AG04449 (cell line): ENCODE measurements around the gene LTBP2.

Source experiments
- CTCF ChIA-PET: fragments of 350-600 bp; formaldehyde crosslinking; extraction: SDS; loops from one replicate; lab custom pipeline; 2021; ENCODE audit warnings: antibody characterized with exemption; lab: Yijun Ruan, JAX
- POLR2A ChIA-PET: fragments of 400-600, 350-600 bp; formaldehyde crosslinking; extraction: SDS; loops from one replicate; lab custom pipeline; 2020; ENCODE audit warnings: antibody characterized with exemption, inconsistent platforms; lab: Yijun Ruan, JAX
- DNase-seq: peaks from one replicate; pipeline ENCODE4 v3.0.0-alpha.2; 2010; ENCODE audit warnings: low read depth, low spot score
- H3K4me3 ChIP-seq: 2 replicates; pipeline ENCODE4 v1.5.1; 2011; ENCODE audit warnings: low read depth, mild to moderate bottlenecking, control low read depth, low read length
- CTCF ChIP-seq: IDR thresholded peaks from one replicate; pipeline ENCODE4 v1.5.1; 2011; ENCODE audit warnings: mild to moderate bottlenecking, moderate library complexity, low read length, control low read depth, inconsistent platforms; ENCODE audit not compliant: insufficient read depth; ENCODE audit errors: missing control alignments

Gene LTBP2

GRCh38 chr14:74571441-74571841, 40.6 kb downstream of the LTBP2 start:
- no peak for TF ChIP-seq CTCF
- no peak for DNase-seq
- ChIA-PET POLR2A (interaction anchor here (0.6 to 2.7 kb wide), 12 partner anchors 8 to 87 kb away, joined by 3 to 18 read pairs (median 4); no protein-coding TSS in a partner anchor), CTCF (interaction anchor here (0.8 to 2.3 kb wide), 5 partner anchors 22 to 71 kb away, joined by 3 to 6 read pairs (median 4); no protein-coding TSS in a partner anchor)
- H3K4me3 ChIP-seq: peak overlapping the region; percentile 48

GRCh38 chr14:74570696-74571095, 41.3 kb downstream of the LTBP2 start:
- DNase-seq: no peak
- no peak for TF ChIP-seq CTCF
- POLR2A ChIA-PET: interaction anchor here (1.0 to 2.7 kb wide), 3 partner anchors 12 to 46 kb away, joined by 4 to 18 read pairs (median 6); no protein-coding TSS in a partner anchor
- H3K4me3 ChIP-seq: no peak overlapping the region
- CTCF ChIA-PET: interaction anchor here (1.3 to 1.7 kb wide), 4 partner anchors 21 to 203 kb away, joined by 3 to 6 read pairs (median 4); no protein-coding TSS in a partner anchor

- no peak overlapping the region for H3K4me3 ChIP-seq
- POLR2A ChIA-PET: interaction anchor here (1.1 kb wide), 1 partner anchor 77 kb away, joined by 3 read pairs; the partner anchor contains the start of genes ISCA2 and NPC2
- CTCF ChIA-PET: interaction anchor here (0.6 to 2.1 kb wide), 7 partner anchors 20 to 268 kb away, joined by 3 to 9 read pairs (median 4); no protein-coding TSS in a partner anchor
- TF ChIP-seq CTCF: no peak
- DNase-seq: no peak
Measured at GRCh38 chr14:74569806-74570591, 42.0 kb downstream of the LTBP2 start.

GRCh38 chr14:74569387-74569786, 42.6 kb downstream of the LTBP2 start:
- CTCF ChIA-PET: interaction anchor here (0.6 to 2.1 kb wide), 5 partner anchors 40 to 267 kb away, joined by 3 to 9 read pairs (median 3); no protein-coding TSS in a partner anchor
- DNase-seq: no peak
- no peak overlapping the region for H3K4me3 ChIP-seq
- TF ChIP-seq CTCF: no peak
- POLR2A ChIA-PET: interaction anchor here (1.1 kb wide), 1 partner anchor 76 kb away, joined by 3 read pairs; the partner anchor contains the start of genes ISCA2 and NPC2

- H3K4me3 ChIP-seq: no peak overlapping the region
- TF ChIP-seq CTCF: no peak
- ChIA-PET POLR2A (no interaction called here), CTCF (interaction anchor here (1.4 to 2.1 kb wide), 2 partner anchors 68 to 267 kb away, joined by 3 to 9 read pairs; no protein-coding TSS in a partner anchor)
- DNase-seq: no peak
Measured at GRCh38 chr14:74568911-74569310, 43.1 kb downstream of the LTBP2 start.

- ChIA-PET POLR2A (no interaction called here), CTCF (interaction anchor here (1.4 to 2.1 kb wide), 2 partner anchors 67 to 266 kb away, joined by 3 to 9 read pairs; no protein-coding TSS in a partner anchor)
- TF ChIP-seq CTCF: no peak
- no peak for DNase-seq
- no peak overlapping the region for H3K4me3 ChIP-seq
Measured at GRCh38 chr14:74568380-74568649, 43.7 kb downstream of the LTBP2 start.
